Measurements from ENCODE around the gene NPLOC4. TPM values are rescaled to one million over a fixed set of nuclear protein-coding genes. Genes with fewer than 3 reads are reported as not detected.
A peak's percentile ranks its signal among the peaks of the same experiment; 100 is the strongest.

Gene NPLOC4
- total and polyA plus RNA-seq, 8 donors, result 50.5 to 122 (median 56.5) TPM

- H3K4me3 ChIP-seq, result peak overlapping the region; percentile 75 to 97
- intact Hi-C loops (cut with DNase I), result no loop called here
- DNase-seq (peak in 2 of 4 donors; percentile 19 to 69), ATAC-seq (peak; percentile 2)
- H3K36me3 ChIP-seq, result peaks cover 0 to 51% of the 10 kb centered on the region in 2 donors
- H3K9me3 ChIP-seq, result no peaks in the 10 kb centered on the region
- no peaks in the 10 kb centered on the region for H3K27me3 ChIP-seq
- H3K27ac ChIP-seq, result peak overlapping the region; percentile 60 to 88
- peaks cover 17 to 50% of the 10 kb centered on the region in 2 donors for H3K4me1 ChIP-seq
- no peak for TF ChIP-seq CTCF (IDR thresholded peaks at IDR 0.05)
Observed at GRCh38 chr17:81551458-81552243, 85.3 kb downstream of the NPLOC4 start.

- ATAC-seq, result no peak
- no peak overlapping the region for H3K27ac ChIP-seq
- intact Hi-C loops (cut with DNase I), result no loop called here
Observed at GRCh38 chr17:81550830-81551457, 86.0 kb downstream of the NPLOC4 start.

GRCh38 chr17:81550285-81550684 is 86.6 kb downstream of the NPLOC4 start:
- no peak for TF ChIP-seq CTCF (IDR thresholded peaks at IDR 0.05)
- no peaks in the 10 kb centered on the region for H3K9me3 ChIP-seq
- peaks cover 17 to 42% of the 10 kb centered on the region in 2 donors for H3K4me1 ChIP-seq
- peak in 1 of 4 donors; percentile 74 for DNase-seq
- intact Hi-C loops (cut with DNase I), result no loop called here
- no peak overlapping the region for H3K27ac ChIP-seq
- H3K4me3 ChIP-seq, result no peak overlapping the region
- peaks cover 0 to 56% of the 10 kb centered on the region in 2 donors for H3K36me3 ChIP-seq
- ATAC-seq, result no peak
- H3K27me3 ChIP-seq, result no peaks in the 10 kb centered on the region

More at GRCh38 chr17:81550830-81551457, 86.0 kb downstream of the NPLOC4 start:
- Histone ChIP-seq H3K4me3 (peak overlapping the region; percentile 75 to 97), H3K9me3 (no peaks in the 10 kb centered on the region), H3K27me3 (no peaks in the 10 kb centered on the region), H3K4me1 (peaks cover 17 to 43% of the 10 kb centered on the region in 2 donors), H3K36me3 (peaks cover 0 to 51% of the 10 kb centered on the region in 2 donors)
- no peak for TF ChIP-seq CTCF (IDR thresholded peaks at IDR 0.05)
- DNase-seq, result peak in 1 of 4 donors; percentile 69

GRCh38 chr17:81549826-81550225 is 87.1 kb downstream of the NPLOC4 start:
- intact Hi-C loops (cut with DNase I), result no loop called here
- TF ChIP-seq CTCF (IDR thresholded peaks at IDR 0.05), result no peak
- H3K36me3 ChIP-seq, result peaks cover 0 to 60% of the 10 kb centered on the region in 2 donors

GRCh38 chr17:81549031-81549557 is 87.8 kb downstream of the NPLOC4 start:
- TF ChIP-seq CTCF (IDR thresholded peaks at IDR 0.05), result no peak
- peaks cover 0 to 68% of the 10 kb centered on the region in 2 donors for H3K36me3 ChIP-seq

More at GRCh38 chr17:81549826-81550225, 87.1 kb downstream of the NPLOC4 start:
- Histone ChIP-seq H3K4me1 (peaks cover 17 to 42% of the 10 kb centered on the region in 2 donors), H3K9me3 (no peaks in the 10 kb centered on the region), H3K4me3 (no peak overlapping the region), H3K27me3 (no peaks in the 10 kb centered on the region), H3K27ac (no peak overlapping the region)
- ATAC-seq (no peak), DNase-seq (peak in 1 of 4 donors; percentile 45)

More at GRCh38 chr17:81549031-81549557, 87.8 kb downstream of the NPLOC4 start:
- H3K9me3 ChIP-seq, result no peaks in the 10 kb centered on the region
- H3K27me3 ChIP-seq, result no peaks in the 10 kb centered on the region
- ATAC-seq (no peak), DNase-seq (peak in 1 of 4 donors; percentile 67)
- peaks cover 16 to 38% of the 10 kb centered on the region in 2 donors for H3K4me1 ChIP-seq
- H3K27ac ChIP-seq, result no peak overlapping the region
- intact Hi-C loops (cut with DNase I), result no loop called here
- no peak overlapping the region for H3K4me3 ChIP-seq
